ENCODE measurements around the gene DNASE1. TPM values are rescaled to one million over a fixed set of nuclear protein-coding genes. Genes with fewer than 3 reads are reported as not detected.

DNASE1 gene
- total RNA-seq, 2 experiments from 2014 or later = 45.7 to 48.3 TPM

DNA sequence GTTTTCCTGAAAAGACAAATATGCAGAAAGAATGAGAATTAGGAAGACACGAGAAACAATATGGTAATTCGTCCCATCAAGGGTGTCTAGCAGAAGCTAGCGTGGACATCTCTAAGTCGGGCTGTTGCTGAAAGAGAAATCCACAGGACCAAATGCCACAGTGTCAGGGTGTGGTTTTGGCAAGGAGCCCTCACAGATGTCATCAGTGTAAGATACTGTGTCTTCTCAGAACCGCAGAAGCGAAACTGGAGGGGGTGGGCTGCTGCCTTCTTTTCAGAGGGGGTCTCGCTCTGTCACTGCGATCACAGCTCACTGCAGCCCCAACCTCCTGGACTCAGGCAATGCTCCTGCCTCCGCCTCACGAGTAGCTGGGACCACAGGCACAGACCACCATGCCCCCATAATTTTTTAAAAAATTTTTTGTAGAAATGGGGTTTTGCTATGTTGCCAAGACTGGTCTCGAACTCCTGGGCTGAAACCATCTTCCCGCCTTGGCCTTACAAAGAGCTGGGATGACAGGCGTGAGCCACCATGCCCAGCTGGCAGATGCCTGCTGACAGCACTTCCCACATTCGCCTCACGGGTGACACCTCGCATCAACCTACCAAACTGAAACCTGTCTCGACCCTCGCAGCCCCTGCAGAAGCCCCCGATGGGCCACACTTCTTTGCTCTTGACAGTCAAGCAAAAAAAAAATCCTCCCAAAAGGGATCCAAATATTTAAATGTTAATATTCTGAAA is 36.7 kb downstream of the DNASE1 start:
- ChIA-PET POLR2A (interaction anchor here (0.7 to 1.0 kb wide), 3 partner anchors 8 to 188 kb away, joined by 3 to 4 read pairs (median 3); partner anchors contain the start of gene TRAP1), CTCF (interaction anchor here (0.6 to 2.2 kb wide), 14 partner anchors 9 to 563 kb away, joined by 3 to 14 read pairs (median 4); partner anchors contain the start of gene TRAP1)
- Mint-ChIP-seq H3K4me1 (ENCODE audit: low read depth) (peaks cover 16% of the 10 kb centered on the region), H3K27me3 (ENCODE audit: low read depth) (no peaks in the 10 kb centered on the region), H3K4me3 (no peak overlapping the region), H3K36me3 (ENCODE audit: low read depth) (peaks cover 23% of the 10 kb centered on the region), H3K9me3 (ENCODE audit: insufficient read depth) (no peaks in the 10 kb centered on the region), H3K27ac (peak overlapping the region; percentile 71)
- ATAC-seq (no peak), DNase-seq (no peak)

DNA sequence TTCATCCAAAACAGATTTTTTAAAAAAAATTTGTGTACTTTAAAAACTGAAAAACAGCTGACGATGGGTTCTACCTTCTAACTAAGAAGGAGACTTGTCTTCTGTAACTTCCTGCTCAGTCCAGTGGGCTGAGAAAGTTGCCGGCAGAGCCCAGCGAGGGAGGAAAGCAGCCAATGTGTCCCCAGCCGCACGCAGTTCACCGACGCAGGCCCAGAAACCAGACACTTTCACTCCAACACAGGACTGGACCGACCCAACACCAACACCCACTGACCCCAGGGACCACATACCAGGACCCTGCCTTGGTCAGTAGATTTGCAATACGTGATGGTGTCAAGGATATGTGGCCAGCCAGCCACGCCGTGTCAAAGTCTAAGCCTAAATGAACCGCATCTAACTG is 37.3 kb downstream of the DNASE1 start:
- ATAC-seq (no peak), DNase-seq (no peak)
- Mint-ChIP-seq H3K4me3 (no peak overlapping the region), H3K4me1 (ENCODE audit: low read depth) (peaks cover 16% of the 10 kb centered on the region), H3K27me3 (ENCODE audit: low read depth) (no peaks in the 10 kb centered on the region), H3K27ac (no peak overlapping the region), H3K9me3 (ENCODE audit: insufficient read depth) (no peaks in the 10 kb centered on the region), H3K36me3 (ENCODE audit: low read depth) (peaks cover 23% of the 10 kb centered on the region)
- ChIA-PET POLR2A (interaction anchor here (0.7 to 1.0 kb wide), 2 partner anchors 9 to 188 kb away, joined by 3 to 4 read pairs; no protein-coding TSS in a partner anchor), CTCF (interaction anchor here (0.9 to 2.2 kb wide), 11 partner anchors 8 to 562 kb away, joined by 3 to 14 read pairs (median 4); partner anchors contain the start of gene TRAP1)

DNA sequence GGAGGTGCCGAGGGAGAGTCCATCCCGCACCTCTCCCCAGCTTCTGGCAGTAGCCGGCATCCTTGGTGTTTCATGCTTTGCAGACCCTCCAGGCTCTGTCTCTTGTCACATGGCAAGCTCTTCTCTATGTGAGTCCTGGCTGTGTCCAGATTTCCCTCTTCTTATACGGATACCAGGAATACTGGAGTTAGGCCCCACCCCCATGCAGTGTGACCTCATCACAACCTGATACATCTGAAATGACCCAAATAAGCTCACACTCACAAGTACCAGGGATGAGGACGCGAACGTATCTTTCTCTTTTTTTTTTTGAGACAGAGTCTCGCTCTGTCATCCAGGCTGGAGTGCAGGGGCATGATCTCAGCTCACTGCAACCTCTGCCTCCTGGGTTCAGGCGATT is 39.6 kb downstream of the DNASE1 start:
- CTCF ChIA-PET = no interaction called here
- H3K9me3 Mint-ChIP-seq (ENCODE audit: insufficient read depth) = no peaks in the 10 kb centered on the region
- no peak overlapping the region for H3K4me3 Mint-ChIP-seq
- DNase-seq (no peak), ATAC-seq (no peak)
- peaks cover 8% of the 10 kb centered on the region for H3K36me3 Mint-ChIP-seq (ENCODE audit: low read depth)
- no peak overlapping the region for H3K27ac Mint-ChIP-seq
- peaks cover 19% of the 10 kb centered on the region for H3K4me1 Mint-ChIP-seq (ENCODE audit: low read depth)
- POLR2A ChIA-PET = no interaction called here
- H3K27me3 Mint-ChIP-seq (ENCODE audit: low read depth) = no peaks in the 10 kb centered on the region

DNA sequence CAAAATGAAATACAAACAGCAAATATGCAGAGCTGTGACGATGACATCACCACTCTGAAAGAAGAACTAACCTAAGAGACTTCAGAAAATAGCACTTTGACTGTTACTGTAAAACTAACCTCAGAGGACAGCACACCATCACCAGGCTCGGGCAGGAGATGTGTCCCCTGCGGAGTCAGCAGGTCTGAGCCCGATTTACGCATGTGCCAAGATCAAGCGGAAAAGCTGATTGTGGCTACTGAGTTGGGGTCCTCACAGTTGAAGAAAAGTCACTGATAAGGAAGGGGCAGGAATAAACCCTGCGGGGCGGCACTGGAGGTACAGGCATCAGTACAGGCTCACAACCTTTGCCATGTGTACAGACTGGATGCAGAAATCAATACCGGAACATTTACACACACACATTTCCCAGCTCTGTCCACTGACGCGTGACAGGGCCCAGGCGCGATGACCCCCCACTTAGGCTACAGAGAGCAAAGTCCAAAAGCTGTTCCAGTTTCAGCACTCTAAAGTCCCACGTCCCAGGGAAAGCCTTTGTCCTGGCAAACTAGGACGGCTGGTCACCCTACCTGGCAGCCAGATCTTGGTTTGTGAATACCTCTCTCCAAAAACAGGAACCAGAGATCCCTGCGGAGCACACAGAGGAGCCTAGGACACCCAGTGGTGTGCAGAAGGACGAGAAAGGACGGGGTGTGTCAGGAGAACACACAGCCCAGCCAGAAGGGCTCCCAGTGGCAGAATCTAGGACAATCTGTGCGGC is 41.3 kb downstream of the DNASE1 start:
- POLR2A ChIA-PET = no interaction called here
- H3K4me1 Mint-ChIP-seq (ENCODE audit: low read depth) = peaks cover 23% of the 10 kb centered on the region
- CTCF ChIA-PET = interaction anchor here (1.1 kb wide), 1 partner anchor 8 kb away, joined by 4 read pairs; no protein-coding TSS in a partner anchor
- H3K36me3 Mint-ChIP-seq (ENCODE audit: low read depth) = peaks cover 5% of the 10 kb centered on the region
- H3K27me3 Mint-ChIP-seq (ENCODE audit: low read depth) = no peaks in the 10 kb centered on the region
- no peak for DNase-seq
- H3K4me3 Mint-ChIP-seq = no peak overlapping the region
- no peak for ATAC-seq
- H3K27ac Mint-ChIP-seq = no peak overlapping the region
- no peaks in the 10 kb centered on the region for H3K9me3 Mint-ChIP-seq (ENCODE audit: insufficient read depth)

DNA sequence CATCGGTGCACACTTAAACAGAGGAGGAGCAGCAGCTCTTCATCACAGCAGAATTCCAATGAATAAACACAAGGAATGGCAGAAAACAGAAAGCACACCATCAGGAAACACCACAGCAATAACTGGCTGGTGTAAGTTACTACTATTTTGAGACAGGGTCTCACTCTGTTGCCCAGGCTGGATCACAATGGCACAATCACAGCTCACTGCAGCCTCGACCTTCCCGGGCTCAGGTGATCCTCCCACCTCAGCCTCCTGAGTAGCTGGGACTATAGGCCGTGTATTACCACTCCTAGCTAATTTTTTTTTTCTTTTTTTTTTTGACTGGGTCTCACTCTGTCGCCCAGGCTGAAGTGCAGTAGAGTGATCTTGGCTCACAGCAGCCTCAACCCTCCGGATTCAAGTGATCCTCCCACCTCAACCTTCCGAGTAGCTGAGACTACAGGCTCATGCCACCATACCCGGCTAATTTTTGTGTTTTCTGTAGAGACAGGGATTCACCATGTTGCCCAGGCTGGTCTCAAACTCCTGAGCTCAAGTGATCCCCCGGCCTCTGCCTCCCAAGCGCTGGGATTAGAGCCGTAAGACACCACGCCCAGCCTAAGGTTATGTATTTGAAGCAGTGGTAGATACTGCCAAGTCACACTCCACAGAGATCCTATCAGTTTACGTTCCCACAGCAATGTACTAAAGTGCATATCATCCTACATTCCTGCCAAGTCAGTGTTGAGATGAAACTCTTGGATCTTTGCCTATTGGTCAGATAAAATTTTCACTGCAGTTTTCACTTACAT is 42.1 kb downstream of the DNASE1 start:
- Mint-ChIP-seq H3K4me1 (ENCODE audit: low read depth) (peaks cover 16% of the 10 kb centered on the region), H3K36me3 (ENCODE audit: low read depth) (peaks cover 7% of the 10 kb centered on the region), H3K4me3 (no peak overlapping the region), H3K27me3 (ENCODE audit: low read depth) (no peaks in the 10 kb centered on the region), H3K9me3 (ENCODE audit: insufficient read depth) (no peaks in the 10 kb centered on the region), H3K27ac (no peak overlapping the region)
- CTCF ChIA-PET = interaction anchor here (1.1 kb wide), 1 partner anchor 9 kb away, joined by 4 read pairs; no protein-coding TSS in a partner anchor
- POLR2A ChIA-PET = interaction anchor here (0.8 kb wide), 1 partner anchor 21 kb away, joined by 3 read pairs; the partner anchor contains the start of gene TRAP1
- ATAC-seq = no peak
- no peak for DNase-seq

DNA sequence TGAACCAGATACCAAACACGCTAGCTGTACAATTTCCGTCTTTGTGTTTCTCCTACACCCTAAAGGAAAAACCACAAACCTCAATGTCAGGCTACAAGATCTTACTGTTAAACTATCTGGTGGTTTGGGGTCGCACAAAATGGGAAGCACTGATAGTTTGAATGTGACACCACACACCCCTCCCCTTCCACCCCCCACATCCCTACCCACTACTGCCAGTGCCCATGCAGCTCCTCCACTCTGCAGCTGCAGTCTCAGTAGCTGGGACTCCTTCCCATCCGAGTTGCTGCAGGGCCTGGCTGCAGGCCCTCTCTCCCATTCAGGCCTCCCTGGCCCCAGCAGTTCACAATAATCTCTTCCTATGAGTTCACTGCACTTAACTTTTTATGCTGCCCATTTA is 44.5 kb downstream of the DNASE1 start:
- Mint-ChIP-seq H3K4me3 (peak overlapping the region; percentile 15), H3K27ac (no peak overlapping the region), H3K9me3 (ENCODE audit: insufficient read depth) (no peaks in the 10 kb centered on the region), H3K4me1 (ENCODE audit: low read depth) (peaks cover 13% of the 10 kb centered on the region), H3K36me3 (ENCODE audit: low read depth) (peaks cover 13% of the 10 kb centered on the region), H3K27me3 (ENCODE audit: low read depth) (no peaks in the 10 kb centered on the region)
- POLR2A ChIA-PET = interaction anchor here (0.7 kb wide), 1 partner anchor 91 kb away, joined by 3 read pairs; no protein-coding TSS in a partner anchor
- peak; percentile 74 for ATAC-seq
- peak; percentile 39 for DNase-seq
- CTCF ChIA-PET = no interaction called here

DNA sequence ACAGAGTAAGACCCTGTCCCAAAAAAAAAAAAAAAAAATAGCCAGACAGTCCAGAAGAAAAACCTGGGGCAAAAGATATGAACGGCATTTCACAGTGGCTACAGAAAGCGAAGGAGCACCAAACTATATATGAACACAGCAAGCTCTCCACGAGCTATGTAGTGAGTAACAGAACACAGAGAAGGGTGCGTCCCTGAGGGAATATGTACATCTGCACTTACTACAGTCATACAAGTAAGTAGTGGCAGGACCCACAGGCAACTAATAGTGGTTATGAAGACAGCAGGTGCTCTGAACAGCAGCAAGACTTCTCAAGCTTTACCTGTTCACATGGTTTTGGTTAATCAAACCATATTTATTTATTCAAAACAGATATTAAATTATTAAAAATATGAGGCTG is 47.0 kb downstream of the DNASE1 start:
- ChIA-PET CTCF (interaction anchor here (1.6 kb wide), 1 partner anchor 11 kb away, joined by 3 read pairs; no protein-coding TSS in a partner anchor), POLR2A (interaction anchor here (0.5 kb wide), 1 partner anchor 1445 kb away, joined by 3 read pairs; no protein-coding TSS in a partner anchor)
- no peak overlapping the region for H3K27ac Mint-ChIP-seq
- peaks cover 22% of the 10 kb centered on the region for H3K4me1 Mint-ChIP-seq (ENCODE audit: low read depth)
- no peaks in the 10 kb centered on the region for H3K27me3 Mint-ChIP-seq (ENCODE audit: low read depth)
- H3K36me3 Mint-ChIP-seq (ENCODE audit: low read depth) = peaks cover 11% of the 10 kb centered on the region
- no peaks in the 10 kb centered on the region for H3K9me3 Mint-ChIP-seq (ENCODE audit: insufficient read depth)
- no peak overlapping the region for H3K4me3 Mint-ChIP-seq
- DNase-seq (no peak), ATAC-seq (no peak)

DNA sequence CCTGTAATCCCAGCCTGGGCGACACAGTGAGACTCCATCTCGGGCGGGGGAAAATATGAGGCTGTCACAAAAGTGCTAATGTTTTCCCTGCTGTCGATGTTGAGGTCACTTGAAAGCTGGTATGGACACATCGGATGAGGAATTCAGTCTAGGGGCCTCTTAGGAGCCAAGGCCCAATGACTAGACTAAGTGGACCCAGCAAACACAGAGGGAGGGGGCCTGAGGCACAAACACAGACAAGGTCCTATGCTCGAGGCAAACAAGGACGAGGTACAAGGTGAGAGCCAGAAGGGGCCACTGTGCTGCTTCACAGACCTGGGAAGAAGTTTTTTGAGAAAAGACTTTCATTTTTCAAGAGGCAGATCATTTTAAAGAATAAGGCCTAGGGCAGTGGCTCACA is 47.6 kb downstream of the DNASE1 start:
- no peak overlapping the region for H3K27ac Mint-ChIP-seq
- CTCF ChIA-PET = interaction anchor here (1.6 kb wide), 1 partner anchor 12 kb away, joined by 3 read pairs; no protein-coding TSS in a partner anchor
- POLR2A ChIA-PET = no interaction called here
- no peak overlapping the region for H3K4me3 Mint-ChIP-seq
- DNase-seq (no peak), ATAC-seq (no peak)
- H3K27me3 Mint-ChIP-seq (ENCODE audit: low read depth) = no peaks in the 10 kb centered on the region
- peaks cover 11% of the 10 kb centered on the region for H3K36me3 Mint-ChIP-seq (ENCODE audit: low read depth)
- H3K9me3 Mint-ChIP-seq (ENCODE audit: insufficient read depth) = no peaks in the 10 kb centered on the region
- peaks cover 23% of the 10 kb centered on the region for H3K4me1 Mint-ChIP-seq (ENCODE audit: low read depth)

DNA sequence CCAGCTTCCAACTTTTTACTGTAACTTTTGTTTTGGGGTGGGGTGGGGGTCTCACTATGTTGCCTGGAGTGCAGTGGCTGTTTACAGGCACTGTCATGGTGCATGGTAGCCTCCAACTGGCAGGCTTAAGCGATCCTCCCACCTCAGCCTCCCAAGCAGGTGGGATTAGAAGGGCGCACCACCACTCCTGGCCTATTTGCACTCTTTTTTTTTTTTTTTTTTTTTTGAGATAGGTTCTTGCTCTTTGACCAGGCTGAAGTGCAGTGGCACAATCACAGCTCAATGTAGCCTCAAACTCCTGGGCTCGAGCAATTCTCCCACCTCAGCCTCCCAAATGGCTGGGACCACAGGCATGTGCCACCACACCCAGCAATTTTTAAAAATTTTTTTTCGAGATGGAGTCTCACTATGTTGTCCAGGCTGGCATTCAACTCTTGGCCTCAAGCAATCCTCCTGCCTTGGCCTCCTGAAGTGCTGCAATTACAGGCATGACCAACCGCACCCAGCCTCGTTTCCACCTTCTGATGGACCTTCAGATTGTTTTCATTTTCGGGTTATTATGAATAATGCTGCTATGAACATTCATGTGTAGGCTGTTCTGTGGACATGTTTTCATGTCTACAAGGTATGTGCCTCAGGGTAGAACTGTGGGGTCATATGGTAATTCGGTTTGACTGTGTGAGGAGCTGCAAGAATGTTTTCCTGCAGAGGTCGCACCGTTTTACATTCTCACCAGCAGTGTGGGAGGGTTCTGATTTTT is 51.9 kb downstream of the DNASE1 start:
- H3K27ac Mint-ChIP-seq = no peak overlapping the region
- POLR2A ChIA-PET = no interaction called here

More for the DNA sequence above, 51.9 kb downstream of the DNASE1 start:
- DNase-seq (no peak), ATAC-seq (no peak)
- H3K36me3 Mint-ChIP-seq (ENCODE audit: low read depth) = peaks cover 13% of the 10 kb centered on the region
- no peak overlapping the region for H3K4me3 Mint-ChIP-seq
- CTCF ChIA-PET = no interaction called here
- H3K27me3 Mint-ChIP-seq (ENCODE audit: low read depth) = no peaks in the 10 kb centered on the region
- H3K9me3 Mint-ChIP-seq (ENCODE audit: insufficient read depth) = no peaks in the 10 kb centered on the region
- peaks cover 10% of the 10 kb centered on the region for H3K4me1 Mint-ChIP-seq (ENCODE audit: low read depth)

Measured in activated CD8-positive, alpha-beta T cell treated with anti-CD3 and anti-CD28 coated beads, Interleukin-2, amount 10 ng/mL, durations not matched to agents 7 days and 5 days (primary cell).